ENCODE data around the gene LONRF3.

GRCh38 chrX:118935352-118935751 is 39.1 kb upstream of the LONRF3 start:
- no peak for TF ChIP-seq TAF1 (IDR thresholded peaks at IDR 0.05; ENCODE audit: low read depth, low read length)
- no peak for TF ChIP-seq POLR2AphosphoS5 (IDR thresholded peaks at IDR 0.05; ENCODE audit: low read depth, low read length)
- no peak for TF ChIP-seq POLR2A (IDR thresholded peaks at IDR 0.05; ENCODE audit: low read depth, low read length)
- no peak for TF ChIP-seq POU2F2 (IDR thresholded peaks at IDR 0.05; ENCODE audit: low read depth, low read length)
- TF ChIP-seq SPI1 (IDR thresholded peaks at IDR 0.05; ENCODE audit: low read depth, low read length) = no peak
- TF ChIP-seq PAX5 (IDR thresholded peaks at IDR 0.05; ENCODE audit: insufficient read depth, low read length, severe bottlenecking) = no peak

All from GM12891 (cell line).